ENCODE results near the gene APRT. TPM values are rescaled to one million over a fixed set of nuclear protein-coding genes. Genes with fewer than 3 reads are reported as not detected.
"Not testable (repeated sequence)": the region's sequence is repeated elsewhere in the genome, so short reads cannot be mapped to it uniquely, and the experiment has no call there.

The APRT gene
- total RNA-seq, 1 donor from 2014 or later = 300 TPM

GRCh38 chr16:88796278-88796677 is 15.4 kb downstream of the APRT start:
- H3K4me3 ChIP-seq (ENCODE audit: low read depth, low read length) = no peak overlapping the region
- TF ChIP-seq, protein P1, sequence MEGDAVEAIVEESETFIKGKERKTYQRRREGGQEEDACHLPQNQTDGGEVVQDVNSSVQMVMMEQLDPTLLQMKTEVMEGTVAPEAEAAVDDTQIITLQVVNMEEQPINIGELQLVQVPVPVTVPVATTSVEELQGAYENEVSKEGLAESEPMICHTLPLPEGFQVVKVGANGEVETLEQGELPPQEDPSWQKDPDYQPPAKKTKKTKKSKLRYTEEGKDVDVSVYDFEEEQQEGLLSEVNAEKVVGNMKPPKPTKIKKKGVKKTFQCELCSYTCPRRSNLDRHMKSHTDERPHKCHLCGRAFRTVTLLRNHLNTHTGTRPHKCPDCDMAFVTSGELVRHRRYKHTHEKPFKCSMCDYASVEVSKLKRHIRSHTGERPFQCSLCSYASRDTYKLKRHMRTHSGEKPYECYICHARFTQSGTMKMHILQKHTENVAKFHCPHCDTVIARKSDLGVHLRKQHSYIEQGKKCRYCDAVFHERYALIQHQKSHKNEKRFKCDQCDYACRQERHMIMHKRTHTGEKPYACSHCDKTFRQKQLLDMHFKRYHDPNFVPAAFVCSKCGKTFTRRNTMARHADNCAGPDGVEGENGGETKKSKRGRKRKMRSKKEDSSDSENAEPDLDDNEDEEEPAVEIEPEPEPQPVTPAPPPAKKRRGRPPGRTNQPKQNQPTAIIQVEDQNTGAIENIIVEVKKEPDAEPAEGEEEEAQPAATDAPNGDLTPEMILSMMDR (conservative IDR thresholded peaks at IDR 0.05; ENCODE audit: low read depth, low read length) = no peak
- no peak for DNase-seq (ENCODE audit: low read depth)

GRCh38 chr16:88793251-88793954 is 18.3 kb downstream of the APRT start:
- no peak for DNase-seq (ENCODE audit: low read depth)
- H3K4me3 ChIP-seq (ENCODE audit: low read depth, low read length) = no peak overlapping the region
- TF ChIP-seq, protein P1 (conservative IDR thresholded peaks at IDR 0.05; ENCODE audit: low read depth, low read length) = no peak

- H3K4me3 ChIP-seq (ENCODE audit: low read depth, low read length) = no peak overlapping the region
- TF ChIP-seq, protein P1 (conservative IDR thresholded peaks at IDR 0.05; ENCODE audit: low read depth, low read length) = no peak
- DNase-seq (ENCODE audit: low read depth) = no peak
These were observed 19.0 kb downstream of the APRT start for GRCh38 chr16:88792668-88793250.

DNA sequence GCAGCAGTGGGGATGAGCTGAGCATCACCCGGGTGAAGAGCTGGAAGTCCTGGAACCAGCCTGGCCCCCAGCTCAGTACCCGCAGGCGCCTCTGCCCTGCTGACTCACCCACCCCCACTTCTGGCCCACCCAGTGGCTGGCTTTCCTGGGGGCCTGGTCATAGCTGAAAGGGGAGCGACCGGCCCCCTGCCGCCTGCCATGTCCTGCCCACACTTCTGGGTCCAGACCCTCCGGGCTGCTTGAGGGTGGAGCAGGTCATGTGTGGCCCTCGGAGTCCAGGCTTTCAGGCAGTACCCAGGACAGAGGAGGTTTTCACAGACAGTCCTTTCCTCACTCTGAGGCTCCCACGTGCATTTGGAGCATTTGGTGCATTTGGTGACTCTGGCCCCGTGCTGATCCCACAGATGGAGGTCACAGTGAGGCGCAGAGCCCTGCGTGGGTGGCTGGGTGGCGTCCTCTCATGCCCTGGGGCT is 19.6 kb downstream of the APRT start:
- H3K4me3 ChIP-seq (ENCODE audit: low read depth, low read length) = no peak overlapping the region
- TF ChIP-seq, protein P1 (conservative IDR thresholded peaks at IDR 0.05; ENCODE audit: low read depth, low read length) = no peak
- no peak for DNase-seq (ENCODE audit: low read depth)

DNA sequence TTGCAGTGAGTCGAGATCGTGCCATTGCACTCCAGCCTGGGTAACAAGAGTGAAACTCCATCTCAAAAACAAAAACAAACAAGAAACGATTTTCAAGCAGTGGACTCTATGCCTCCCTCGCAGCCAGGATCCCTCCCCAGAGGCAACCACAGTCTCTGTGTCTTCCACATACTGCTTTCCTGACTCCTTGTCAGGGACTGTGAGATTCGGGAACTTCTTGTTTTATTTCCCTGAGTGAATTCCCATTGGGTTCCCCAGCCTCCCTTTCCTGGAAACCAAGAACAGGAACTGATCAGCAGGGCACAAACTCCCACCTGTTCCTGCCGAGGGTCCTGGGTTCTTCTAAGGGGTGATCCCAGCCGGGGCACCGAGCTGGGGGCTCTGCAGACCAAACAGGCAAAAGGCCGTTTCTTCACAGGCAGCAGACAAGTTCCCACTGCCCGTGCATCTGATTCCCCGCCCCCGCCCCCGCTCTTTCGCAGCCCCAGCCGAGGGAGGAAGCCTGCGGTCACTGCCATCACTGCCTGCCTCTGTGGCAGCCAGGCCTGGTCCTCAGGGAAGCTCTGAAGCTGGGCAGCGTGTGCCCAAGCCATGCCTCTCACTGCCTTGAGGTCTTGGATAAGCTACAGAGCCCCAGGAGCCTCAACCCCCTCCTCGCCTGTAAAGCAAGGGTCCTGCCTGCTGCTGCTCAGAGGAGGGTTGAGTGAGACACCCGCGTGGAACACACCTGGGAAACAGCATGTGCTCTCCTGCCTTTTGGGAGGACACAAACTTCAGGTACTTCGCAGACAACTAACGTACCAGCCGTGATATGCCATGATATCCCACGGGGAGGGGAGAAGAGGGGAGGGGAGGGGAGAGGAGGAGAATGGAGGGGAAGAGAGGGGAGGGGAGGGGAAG is 21.2 kb downstream of the APRT start:
- no peak for DNase-seq (ENCODE audit: low read depth)
- no peak overlapping the region for H3K4me3 ChIP-seq (ENCODE audit: low read depth, low read length)
- TF ChIP-seq, protein P1 (conservative IDR thresholded peaks at IDR 0.05; ENCODE audit: low read depth, low read length) = no peak

DNA sequence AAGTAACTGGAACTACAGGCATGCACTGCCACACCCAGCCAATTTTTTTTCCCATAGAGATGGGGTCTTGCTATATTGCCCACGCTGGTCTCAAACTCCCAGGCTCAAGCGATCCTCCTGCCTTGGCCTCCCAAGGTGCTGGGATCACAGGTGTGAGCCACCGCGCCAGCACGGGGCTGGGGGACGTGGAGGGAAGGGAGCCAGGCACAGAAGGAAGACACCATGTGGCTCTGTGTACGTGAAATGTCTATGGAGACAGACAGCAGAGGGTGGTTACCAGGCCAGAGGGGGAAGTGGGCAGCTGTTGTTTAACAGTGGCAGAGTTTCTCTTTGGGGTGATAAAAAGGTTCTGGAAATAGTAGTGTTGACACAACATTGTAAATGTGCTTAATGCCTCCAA is 22.1 kb downstream of the APRT start:
- TF ChIP-seq, protein P1 (conservative IDR thresholded peaks at IDR 0.05; ENCODE audit: low read depth, low read length) = no peak
- DNase-seq (ENCODE audit: low read depth) = no peak
- no peak overlapping the region for H3K4me3 ChIP-seq (ENCODE audit: low read depth, low read length)

GRCh38 chr16:88788749-88789148 is 23.0 kb downstream of the APRT start:
- H3K4me3 ChIP-seq (ENCODE audit: low read depth, low read length); DNase-seq (ENCODE audit: low read depth): not testable (repeated sequence)

Measured in epithelial cell of proximal tubule (primary cell).